HG02884 (cell line): Measurements from ENCODE around the gene PCDHGB2.
"Not testable (repeated sequence)": the region's sequence is repeated elsewhere in the genome, so short reads cannot be mapped to it uniquely, and the experiment has no call there.

ENCODE experiments used
- ATAC-seq: cut with Tn5 transposase; IDR thresholded peaks from one replicate; pipeline ENCODE4 v1.9.1; 2021; ENCODE audit warnings: mild to moderate bottlenecking, moderate library complexity; ENCODE audit not compliant: unreplicated experiment

PCDHGB2 gene

DNA sequence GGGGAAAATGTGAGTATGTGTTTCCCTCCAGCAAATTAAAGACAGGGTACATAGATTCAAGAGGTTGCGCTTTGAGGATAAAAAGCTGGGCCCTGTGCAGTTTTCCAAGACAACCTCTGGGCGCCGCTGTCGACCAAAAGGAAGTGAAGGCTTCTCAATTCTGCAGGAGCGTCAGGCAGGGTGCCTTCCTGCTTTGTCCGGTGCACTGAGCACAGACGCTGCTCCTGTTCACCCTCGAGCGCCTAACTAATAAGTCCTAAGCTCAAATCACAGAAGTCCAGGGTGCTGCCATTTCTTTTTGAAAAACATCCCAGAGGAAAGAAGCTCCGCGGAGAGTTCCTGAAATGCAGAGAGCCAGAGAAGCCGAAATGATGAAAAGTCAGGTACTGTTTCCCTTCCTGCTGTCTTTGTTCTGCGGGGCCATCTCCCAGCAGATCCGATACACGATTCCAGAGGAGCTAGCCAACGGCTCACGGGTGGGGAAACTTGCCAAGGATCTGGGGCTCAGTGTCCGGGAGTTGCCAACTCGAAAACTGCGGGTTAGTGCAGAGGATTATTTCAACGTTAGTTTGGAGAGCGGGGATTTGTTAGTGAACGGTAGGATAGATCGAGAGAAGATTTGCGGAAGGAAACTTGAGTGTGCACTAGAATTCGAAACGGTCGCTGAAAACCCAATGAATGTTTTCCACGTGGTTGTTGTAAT, 9.7 kb upstream of the PCDHGB2 start, which contains the start of gene PCDHGB1:
TSS of gene PCDHGB1 (plus strand) at position 183 of the 703 bp plus-strand sequence. CDS start at position 345, 162 bp downstream.
- ATAC-seq: peak; percentile 73

DNA sequence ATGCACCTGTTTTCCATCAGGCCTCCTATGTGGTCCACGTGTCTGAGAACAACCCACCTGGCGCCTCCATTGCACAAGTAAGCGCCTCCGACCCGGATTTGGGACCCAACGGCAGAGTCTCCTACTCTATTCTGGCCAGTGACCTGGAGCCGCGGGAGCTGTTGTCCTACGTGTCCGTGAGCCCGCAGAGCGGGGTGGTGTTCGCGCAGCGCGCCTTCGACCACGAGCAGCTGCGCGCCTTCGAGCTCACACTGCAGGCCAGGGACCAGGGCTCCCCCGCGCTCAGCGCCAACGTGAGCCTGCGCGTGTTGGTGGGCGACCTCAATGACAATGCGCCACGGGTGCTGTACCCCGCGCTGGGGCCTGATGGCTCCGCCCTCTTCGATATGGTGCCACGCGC, 8.2 kb upstream of the PCDHGB2 start:
- no peak for ATAC-seq

DNA sequence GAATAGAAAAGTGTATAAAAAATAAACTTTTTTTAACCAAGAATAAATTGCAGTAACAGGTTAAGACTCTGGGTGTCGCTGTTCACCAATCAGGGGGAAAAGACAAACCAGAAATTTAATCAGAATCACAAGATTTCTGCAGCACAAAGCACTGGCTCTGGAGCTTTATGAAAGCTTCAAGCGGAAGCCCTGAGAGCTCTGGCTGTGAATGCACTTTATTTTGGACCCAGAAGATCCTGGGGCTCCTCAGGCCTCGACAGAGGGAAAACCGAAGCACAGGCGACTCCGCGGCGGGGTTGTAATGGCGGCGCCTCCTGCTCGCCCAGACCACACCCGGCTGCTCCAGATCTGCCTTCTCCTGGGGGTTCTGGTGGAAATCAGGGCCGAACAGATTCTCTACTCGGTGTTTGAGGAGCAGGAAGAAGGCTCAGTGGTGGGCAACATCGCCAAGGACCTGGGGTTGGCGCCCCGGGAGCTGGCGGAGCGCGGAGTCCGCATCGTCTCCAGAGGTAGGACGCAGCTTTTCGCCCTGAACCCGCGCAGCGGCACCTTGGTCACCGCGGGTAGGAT, 4.8 kb upstream of the PCDHGB2 start, which contains the start of gene PCDHGA4:
TSS of gene PCDHGA4 (plus strand) at position 122 of the 570 bp plus-strand sequence. CDS start at position 209, 87 bp downstream.
- no peak for ATAC-seq

DNA sequence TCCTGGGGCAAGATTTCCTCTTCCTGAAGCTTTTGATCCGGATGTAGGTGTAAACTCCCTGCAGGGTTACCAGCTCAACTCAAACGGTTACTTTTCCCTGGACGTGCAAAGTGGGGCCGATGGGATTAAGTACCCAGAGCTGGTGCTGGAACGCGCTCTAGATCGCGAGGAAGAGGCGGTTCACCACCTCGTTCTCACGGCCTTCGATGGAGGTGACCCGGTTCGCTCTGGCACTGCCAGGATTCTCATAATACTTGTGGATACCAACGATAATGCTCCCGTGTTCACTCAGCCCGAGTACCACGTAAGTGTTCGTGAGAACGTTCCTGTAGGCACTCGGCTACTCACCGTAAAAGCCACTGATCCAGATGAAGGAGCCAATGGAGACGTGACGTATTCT, 4.2 kb upstream of the PCDHGB2 start:
- ATAC-seq: no peak

DNA sequence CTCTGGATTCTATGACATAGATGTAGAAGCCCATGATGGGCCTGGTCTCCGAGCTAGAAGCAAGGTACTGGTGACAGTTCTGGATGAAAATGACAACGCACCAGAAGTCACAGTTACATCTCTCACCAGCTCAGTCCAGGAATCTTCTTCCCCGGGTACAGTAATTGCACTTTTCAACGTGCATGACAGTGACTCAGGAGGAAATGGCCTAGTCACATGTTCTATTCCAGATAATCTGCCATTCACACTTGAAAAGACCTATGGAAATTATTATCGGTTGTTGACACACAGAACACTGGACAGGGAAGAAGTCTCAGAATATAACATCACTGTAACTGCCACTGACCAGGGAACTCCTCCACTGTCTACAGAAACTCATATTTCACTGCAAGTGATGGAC, 3.7 kb upstream of the PCDHGB2 start:
- no peak for ATAC-seq

DNA sequence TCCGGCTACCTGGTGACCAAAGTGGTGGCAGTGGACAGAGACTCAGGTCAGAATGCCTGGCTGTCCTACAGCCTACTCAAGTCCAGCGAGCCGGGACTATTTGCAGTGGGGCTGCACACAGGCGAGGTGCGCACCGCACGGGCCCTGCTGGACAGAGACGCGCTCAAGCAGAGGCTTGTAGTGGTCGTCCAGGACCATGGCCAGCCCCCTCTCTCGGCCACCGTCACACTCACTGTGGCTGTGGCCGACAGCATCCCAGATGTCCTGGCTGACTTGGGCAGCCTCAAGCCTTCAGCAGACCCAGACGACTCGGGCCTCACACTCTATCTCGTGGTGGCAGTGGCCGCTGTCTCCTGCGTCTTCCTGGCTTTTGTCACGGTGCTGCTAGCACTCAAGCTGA, 2.8 kb upstream of the PCDHGB2 start:
- no peak for ATAC-seq

DNA sequence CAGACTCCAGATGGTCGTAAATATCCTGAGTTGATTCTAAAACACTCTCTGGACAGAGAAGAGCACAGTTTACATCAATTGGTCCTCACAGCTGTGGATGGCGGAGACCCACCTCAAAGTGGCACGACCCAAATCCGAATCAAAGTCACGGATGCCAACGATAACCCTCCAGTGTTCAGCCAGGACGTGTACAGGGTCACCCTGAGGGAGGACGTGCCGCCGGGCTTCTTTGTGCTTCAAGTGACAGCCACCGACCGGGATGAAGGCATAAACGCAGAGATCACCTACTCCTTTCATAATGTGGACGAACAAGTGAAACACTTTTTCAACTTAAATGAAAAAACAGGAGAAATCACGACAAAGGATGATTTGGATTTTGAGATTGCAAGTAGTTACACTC, 891 bp downstream of the PCDHGB2 start:
- no peak for ATAC-seq

DNA sequence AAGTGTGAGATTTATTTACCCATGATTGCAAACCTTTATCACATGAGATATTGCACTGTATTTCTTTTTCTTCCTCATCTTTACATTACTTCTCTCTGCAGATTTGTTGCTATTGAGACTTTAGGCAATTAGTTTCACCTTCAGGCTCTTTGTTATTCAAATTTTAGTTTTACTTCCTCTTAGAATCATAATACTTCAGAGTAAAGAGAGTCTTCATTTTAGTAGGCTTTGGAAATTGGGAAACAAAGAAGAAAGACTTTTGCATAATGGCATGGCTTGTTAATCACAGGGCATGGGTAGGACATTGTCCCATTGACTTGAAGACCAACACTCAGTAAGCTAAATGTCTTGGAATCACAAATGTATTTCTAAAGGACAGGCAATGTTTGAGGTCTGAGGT, 2.9 kb downstream of the PCDHGB2 start:
- ATAC-seq: no peak

DNA sequence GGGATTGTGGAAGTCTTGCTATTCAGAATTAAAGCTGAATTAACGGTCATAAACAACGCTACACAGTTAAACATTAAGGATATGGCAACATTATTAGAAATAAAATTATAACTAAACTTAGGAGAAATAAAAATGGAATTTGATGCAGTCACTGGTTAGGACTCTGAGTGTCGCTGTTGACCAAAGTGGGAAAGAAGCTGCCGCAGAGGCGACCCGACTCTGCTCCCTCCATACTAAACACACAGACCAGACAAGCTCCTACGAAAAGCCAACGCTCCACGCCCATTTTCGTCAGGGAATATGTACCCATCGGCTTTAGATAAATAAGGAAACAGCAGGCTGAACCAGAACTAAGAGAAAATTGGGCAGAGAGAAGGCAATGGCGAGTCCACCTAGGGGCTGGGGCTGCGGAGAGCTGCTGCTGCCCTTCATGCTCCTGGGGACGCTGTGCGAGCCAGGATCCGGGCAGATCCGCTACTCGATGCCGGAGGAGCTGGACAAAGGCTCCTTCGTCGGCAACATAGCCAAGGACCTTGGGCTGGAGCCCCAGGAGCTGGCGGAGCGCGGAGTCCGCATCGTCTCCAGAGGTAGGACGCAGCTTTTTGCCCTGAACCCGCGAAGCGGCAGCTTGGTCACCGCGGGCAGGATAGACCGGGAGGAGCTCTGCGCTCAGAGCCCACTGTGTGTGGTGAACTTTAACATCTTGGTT, 4.3 kb downstream of the PCDHGB2 start, which contains the start of gene PCDHGA5:
TSS of gene PCDHGA5 (plus strand) at position 211 of the 709 bp plus-strand sequence. CDS start at position 380, 169 bp downstream.
- no peak for ATAC-seq

DNA sequence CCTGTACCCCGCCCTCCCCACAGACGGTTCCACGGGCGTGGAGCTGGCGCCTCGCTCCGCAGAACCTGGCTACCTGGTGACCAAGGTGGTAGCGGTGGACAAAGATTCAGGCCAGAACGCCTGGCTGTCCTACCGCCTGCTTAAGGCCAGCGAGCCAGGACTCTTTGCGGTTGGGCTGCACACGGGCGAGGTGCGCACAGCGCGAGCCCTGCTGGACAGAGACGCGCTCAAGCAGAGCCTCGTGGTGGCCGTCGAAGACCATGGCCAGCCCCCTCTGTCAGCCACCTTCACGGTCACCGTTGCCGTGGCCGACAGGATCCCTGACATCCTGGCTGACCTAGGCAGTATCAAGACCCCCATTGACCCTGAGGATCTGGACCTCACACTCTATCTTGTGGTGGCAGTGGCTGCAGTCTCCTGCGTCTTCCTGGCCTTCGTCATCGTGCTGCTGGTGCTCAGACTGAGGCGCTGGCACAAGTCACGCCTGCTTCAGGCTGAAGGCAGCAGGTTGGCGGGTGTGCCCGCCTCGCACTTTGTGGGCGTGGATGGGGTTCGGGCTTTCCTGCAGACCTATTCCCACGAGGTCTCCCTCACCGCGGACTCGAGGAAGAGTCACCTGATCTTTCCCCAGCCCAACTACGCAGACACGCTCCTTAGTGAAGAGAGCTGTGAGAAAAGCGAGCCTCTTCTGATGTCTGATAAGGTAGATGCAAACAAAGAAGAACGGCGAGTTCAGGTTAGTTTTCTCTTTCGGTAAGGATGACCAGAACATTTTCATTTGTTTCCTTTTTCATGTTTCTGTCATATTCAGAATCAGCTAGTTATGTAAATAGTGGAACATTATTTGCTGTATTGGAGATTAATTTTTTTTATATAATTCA, 6.5 kb downstream of the PCDHGB2 start:
- no peak for ATAC-seq

DNA sequence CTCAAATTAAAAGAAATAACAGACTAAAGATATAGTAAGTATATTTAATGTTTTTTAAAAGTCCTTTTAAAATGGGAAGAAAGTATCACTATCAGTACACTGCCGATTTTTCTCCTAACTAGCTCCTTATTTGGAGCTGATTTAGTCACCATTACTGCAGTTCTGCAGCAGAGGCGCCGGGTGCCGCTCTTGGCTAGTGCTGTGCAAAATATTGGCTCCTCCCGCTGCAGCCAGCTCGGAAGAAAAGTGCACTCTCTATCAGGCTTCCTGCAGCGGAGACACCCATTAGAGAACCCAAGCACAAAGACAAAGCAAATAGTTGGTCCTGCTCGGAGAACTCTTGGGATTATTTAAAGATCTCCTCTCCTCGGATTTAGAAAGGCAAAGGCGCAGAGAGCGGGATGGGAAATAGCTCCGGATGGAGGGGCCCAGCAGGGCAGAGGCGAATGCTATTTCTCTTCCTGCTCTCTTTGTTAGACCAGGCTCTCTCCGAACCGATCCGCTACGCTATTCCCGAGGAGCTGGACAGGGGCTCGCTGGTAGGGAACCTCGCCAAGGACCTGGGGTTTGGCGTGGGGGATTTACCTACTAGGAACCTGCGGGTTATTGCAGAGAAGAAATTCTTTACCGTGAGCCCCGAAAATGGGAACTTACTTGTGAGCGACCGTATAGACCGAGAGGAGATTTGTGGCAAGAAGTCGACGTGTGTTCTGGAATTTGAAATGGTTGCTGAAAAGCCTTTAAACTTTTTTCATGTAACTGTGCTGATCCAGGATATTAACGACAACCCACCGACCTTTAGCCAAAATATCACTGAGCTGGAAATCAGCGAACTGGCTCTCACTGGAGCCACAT, 10.4 kb downstream of the PCDHGB2 start, which contains the start of gene PCDHGB3:
TSS of gene PCDHGB3 (plus strand) at position 249 of the 855 bp plus-strand sequence. CDS start at position 402, 153 bp downstream.
- peak; percentile 98 for ATAC-seq

DNA sequence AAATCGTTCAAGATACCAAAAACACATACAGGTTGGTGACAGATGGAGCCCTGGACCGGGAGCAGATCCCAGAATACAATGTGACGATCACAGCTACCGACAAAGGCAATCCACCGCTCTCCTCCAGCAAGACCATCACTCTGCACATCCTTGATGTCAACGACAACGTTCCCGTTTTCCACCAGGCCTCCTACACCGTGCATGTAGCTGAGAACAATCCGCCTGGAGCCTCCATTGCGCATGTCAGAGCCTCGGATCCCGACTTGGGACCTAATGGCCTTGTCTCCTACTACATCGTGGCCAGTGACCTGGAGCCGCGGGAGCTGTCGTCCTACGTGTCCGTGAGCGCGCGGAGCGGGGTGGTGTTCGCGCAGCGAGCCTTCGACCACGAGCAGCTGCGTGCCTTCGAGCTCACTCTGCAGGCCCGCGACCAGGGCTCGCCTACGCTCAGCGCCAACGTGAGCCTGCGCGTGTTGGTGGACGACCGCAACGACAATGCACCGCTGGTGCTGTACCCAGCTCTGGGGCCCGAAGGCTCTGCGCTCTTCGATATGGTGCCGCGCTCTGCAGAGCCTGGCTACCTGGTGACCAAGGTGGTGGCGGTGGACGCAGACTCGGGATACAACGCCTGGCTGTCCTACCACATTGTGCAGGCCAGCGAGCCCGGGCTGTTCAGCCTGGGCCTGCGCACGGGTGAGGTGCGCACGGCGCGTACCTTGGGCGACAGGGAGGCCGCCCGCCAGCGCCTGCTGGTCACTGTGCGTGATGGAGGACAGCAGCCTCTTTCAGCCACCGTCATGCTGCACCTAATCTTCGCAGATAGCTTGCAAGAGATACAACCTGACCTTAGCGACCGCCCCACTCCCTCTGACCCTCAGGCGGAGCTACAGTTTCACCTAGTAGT, 12.0 kb downstream of the PCDHGB2 start:
- no peak for ATAC-seq

DNA sequence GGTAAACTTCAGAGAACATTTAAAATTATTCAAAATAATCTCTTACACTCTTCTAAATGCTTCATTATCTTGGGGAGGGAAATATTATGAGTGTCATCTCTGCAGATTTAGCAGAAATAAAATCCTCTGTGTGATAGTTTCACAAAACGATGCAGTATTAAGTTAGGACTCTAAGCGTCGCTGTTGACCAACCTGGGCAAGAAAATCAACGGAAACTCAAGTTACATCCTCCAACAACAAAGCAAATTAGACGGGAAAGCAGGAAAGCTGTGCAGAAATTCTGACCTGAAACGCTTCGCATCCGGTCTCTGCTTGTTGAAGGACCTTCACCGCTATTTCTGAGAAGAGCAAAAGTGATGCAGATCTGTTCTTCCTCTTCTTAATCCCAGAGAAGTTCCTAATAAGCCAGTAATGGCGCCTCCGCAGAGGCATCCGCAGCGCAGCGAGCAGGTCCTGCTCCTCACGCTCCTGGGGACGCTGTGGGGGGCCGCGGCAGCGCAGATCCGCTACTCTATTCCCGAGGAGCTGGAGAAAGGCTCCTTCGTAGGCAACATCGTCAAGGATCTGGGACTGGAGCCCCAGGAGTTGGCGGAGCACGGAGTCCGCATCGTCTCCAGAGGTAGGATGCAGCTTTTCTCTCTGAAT, 14.0 kb downstream of the PCDHGB2 start, which contains the start of gene PCDHGA6:
TSS of gene PCDHGA6 (plus strand) at position 219 of the 645 bp plus-strand sequence. CDS start at position 412, 193 bp downstream.
- no peak for ATAC-seq

DNA sequence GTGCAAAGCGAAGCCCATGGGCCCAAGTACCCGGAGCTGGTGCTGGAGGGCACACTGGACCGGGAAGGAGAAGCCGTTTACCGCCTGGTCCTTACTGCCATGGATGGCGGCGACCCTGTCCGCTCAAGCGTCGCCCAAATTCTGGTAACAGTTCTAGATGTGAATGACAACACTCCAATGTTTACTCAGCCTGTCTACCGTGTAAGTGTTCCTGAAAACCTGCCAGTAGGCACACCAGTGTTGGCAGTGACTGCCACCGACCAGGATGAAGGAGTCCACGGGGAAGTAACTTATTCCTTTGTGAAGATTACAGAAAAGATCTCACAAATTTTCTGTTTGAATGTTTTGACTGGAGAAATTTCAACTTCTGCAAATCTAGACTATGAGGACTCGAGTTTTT, 14.8 kb downstream of the PCDHGB2 start:
- no peak for ATAC-seq

DNA sequence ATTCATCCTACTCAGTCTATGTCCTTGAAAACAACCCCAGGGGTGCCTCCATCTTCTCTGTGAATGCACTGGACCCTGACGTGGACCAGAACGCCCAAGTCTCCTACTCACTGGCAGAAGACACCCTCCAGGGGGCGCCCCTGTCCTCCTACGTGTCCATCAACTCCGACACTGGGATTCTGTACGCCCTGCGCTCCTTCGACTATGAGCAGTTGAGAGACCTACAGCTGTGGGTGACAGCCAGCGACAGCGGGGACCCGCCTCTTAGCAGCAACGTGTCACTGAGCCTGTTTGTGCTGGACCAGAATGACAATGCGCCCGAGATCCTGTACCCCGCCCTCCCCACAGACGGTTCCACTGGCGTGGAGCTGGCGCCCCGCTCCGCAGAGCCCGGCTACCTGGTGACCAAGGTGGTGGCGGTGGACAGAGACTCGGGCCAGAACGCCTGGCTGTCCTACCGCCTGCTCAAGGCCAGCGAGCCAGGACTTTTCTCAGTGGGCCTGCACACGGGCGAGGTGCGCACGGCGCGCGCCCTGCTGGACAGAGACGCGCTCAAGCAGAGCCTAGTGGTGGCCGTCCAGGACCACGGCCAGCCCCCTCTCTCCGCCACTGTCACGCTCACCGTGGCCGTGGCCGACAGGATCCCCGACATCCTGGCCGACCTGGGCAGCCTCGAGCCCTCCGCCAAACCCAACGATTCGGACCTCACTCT, 15.8 kb downstream of the PCDHGB2 start:
- ATAC-seq: not testable (repeated sequence)

DNA sequence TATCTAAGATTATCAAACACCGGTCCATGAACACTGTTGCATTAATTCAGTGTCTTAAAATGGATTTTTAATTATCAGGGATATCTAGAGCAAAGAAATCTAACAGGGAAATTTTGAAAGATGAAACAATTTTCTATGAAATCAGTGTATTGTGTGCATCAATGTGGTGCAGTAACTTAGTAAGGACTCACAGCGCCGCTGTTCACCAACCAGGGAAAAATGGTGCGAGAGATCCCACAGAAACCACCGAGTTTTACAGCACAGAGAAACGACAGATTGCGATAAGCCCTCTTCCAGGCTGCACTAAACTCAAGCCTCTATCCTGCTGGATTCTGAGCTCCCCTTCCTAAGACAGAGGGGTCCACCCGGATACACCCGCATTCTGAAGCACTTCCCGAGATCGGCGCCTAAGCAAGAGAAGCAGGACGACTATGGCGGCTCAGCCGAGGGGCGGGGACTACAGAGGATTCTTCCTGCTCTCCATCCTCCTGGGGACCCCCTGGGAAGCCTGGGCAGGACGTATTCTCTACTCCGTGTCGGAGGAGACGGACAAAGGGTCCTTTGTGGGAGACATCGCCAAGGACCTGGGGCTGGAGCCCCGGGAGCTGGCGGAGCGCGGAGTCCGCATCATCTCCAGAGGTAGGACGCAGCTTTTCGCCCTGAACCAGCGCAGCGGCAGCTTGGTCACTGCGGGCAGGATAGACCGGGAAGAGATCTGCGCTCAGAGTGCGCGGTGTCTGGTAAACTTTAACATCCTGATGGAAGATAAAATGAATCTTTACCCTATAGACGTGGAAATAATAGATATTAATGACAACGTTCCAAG, 22.9 kb downstream of the PCDHGB2 start, which contains the start of gene PCDHGA7:
TSS of gene PCDHGA7 (plus strand) at position 274 of the 826 bp plus-strand sequence. CDS start at position 432, 158 bp downstream.
- no peak for ATAC-seq
